GM23248 (cell line): ENCODE results near the gene TSPAN6. TPM values are rescaled to one million over a fixed set of nuclear protein-coding genes. Genes with fewer than 3 reads are reported as not detected.

Experiments
- DNase-seq: peaks from one replicate; pipeline ENCODE4 v3.0.0-alpha.2; 2015
- H2AFZ ChIP-seq: fragments of 200-600 bp; sonication (generic); 2 replicates; pipeline ENCODE4 v1.6.1; 2016; ENCODE audit warnings: antibody characterized with exemption
- H3F3A ChIP-seq: fragments of 200-600 bp; sonication (generic); 2 replicates; pipeline ENCODE4 v1.6.1; 2016; ENCODE audit warnings: mild to moderate bottlenecking, antibody characterized with exemption, mixed run types; ENCODE audit not compliant: insufficient read depth
- H3K27ac ChIP-seq: fragments of 200-600 bp; sonication (generic); 2 replicates; pipeline ENCODE4 v1.5.1; 2016; ENCODE audit warnings: mild to moderate bottlenecking
- H3K27me3 ChIP-seq: fragments of 200-600 bp; sonication (generic); replicated peaks from 2 replicates; pipeline ENCODE4 v1.6.1; 2016; ENCODE audit warnings: mild to moderate bottlenecking; ENCODE audit not compliant: insufficient read depth
- H3K36me3 ChIP-seq: fragments of 200-600 bp; sonication (generic); 2 replicates; pipeline ENCODE4 v1.6.1; 2016; ENCODE audit warnings: low read depth, mild to moderate bottlenecking
- H3K4me1 ChIP-seq: fragments of 200-600 bp; sonication (generic); 2 replicates; pipeline ENCODE4 v1.6.1; 2016; ENCODE audit warnings: mild to moderate bottlenecking; ENCODE audit not compliant: insufficient read depth
- H3K4me2 ChIP-seq: fragments of 200-600 bp; sonication (generic); one replicate; pipeline ENCODE4 v1.6.1; 2016; ENCODE audit warnings: mild to moderate bottlenecking; ENCODE audit not compliant: unreplicated experiment
- H3K4me3 ChIP-seq: fragments of 200-600 bp; sonication (generic); 2 replicates; pipeline ENCODE4 v1.5.1; 2016; ENCODE audit warnings: mild to moderate bottlenecking
- H3K79me2 ChIP-seq: fragments of 200-600 bp; sonication (generic); 2 replicates; pipeline ENCODE4 v1.6.1; 2016; ENCODE audit warnings: mild to moderate bottlenecking; ENCODE audit not compliant: insufficient read depth
- H3K9ac ChIP-seq: fragments of 200-600 bp; sonication (generic); 2 replicates; pipeline ENCODE4 v1.6.1; 2016; ENCODE audit warnings: mild to moderate bottlenecking
- H3K9me2 ChIP-seq: fragments of 200-600 bp; sonication (generic); 2 replicates; pipeline ENCODE4 v1.6.1; 2016; ENCODE audit warnings: mixed run types, mild to moderate bottlenecking, moderate library complexity; ENCODE audit not compliant: insufficient read depth
- H3K9me3 ChIP-seq: fragments of 200-600 bp; sonication (generic); one replicate; pipeline ENCODE4 v1.6.1; 2017; ENCODE audit warnings: low read depth
- H4K20me1 ChIP-seq: fragments of 200-600 bp; sonication (generic); 2 replicates; pipeline ENCODE4 v1.6.0; 2016; ENCODE audit not compliant: insufficient read depth
- EZH2 ChIP-seq: fragments of 200-600 bp; sonication (generic); IDR thresholded peaks from 2 replicates; pipeline ENCODE4 v1.6.1; 2018; ENCODE audit warnings: antibody characterized with exemption, mild to moderate bottlenecking; ENCODE audit not compliant: insufficient read depth, poor library complexity, severe bottlenecking
- EZH2phosphoT487 ChIP-seq: fragments of 200-600 bp; sonication (generic); IDR thresholded peaks from 2 replicates; pipeline ENCODE4 v1.6.1; 2018; ENCODE audit warnings: antibody characterized with exemption, moderate library complexity, mild to moderate bottlenecking, low read depth; ENCODE audit not compliant: insufficient read depth
- WGBS, 2 experiments: methylation state at CpG; one replicate each; pipeline ENCODE4 v1.1.6; 2015 to 2017; ENCODE audit warnings: low lambda C conversion rate in 2 of 2, low coverage in 1 of 2; ENCODE audit errors: missing lambda C conversion rate in 2 of 2; 5-methylcytosine and 5-hydroxymethylcytosine counted together
- in situ Hi-C: fragments of 300-500 bp; cut with MboI; formaldehyde crosslinking; loops from 2 replicates; pipeline ENCODE4 v1.15.0; 2020
- polyA plus RNA-seq: library from polyadenylated mRNA; unstranded; fragments of >200 nt; fragmentation: Nextera tagmentation; extraction: Ambion mirVana; gene quantifications from 2 replicates; pipeline ENCODE4 v1.2.1, GENCODE V29; 2016
- total RNA-seq: library from RNA; depleted of rRNA; stranded (reverse); fragments of >200 nt; shearing (Covaris generic); gene quantifications from 2 replicates; pipeline ENCODE4 v1.2.3, GENCODE V29; 2014

The TSPAN6 gene
- total and polyA plus RNA-seq, 2 experiments from 2014 or later, result 24.3 to 37.8 TPM

- in situ Hi-C loops, result no loop called here
- TF ChIP-seq EZH2 (no peak), EZH2phosphoT487 (no peak)
Observed at GRCh38 chrX:100600340-100600739, 36.3 kb downstream of the TSPAN6 start.

GRCh38 chrX:100599456-100599855 is 37.1 kb downstream of the TSPAN6 start:
- Histone ChIP-seq H3K27me3 (no peaks in the 10 kb centered on the region), H4K20me1 (no peaks in the 10 kb centered on the region), H3F3A (no peaks in the 10 kb centered on the region), H3K27ac (no peak overlapping the region), H2AFZ (no peak overlapping the region), H3K36me3 (no peaks in the 10 kb centered on the region), H3K9me3 (no peaks in the 10 kb centered on the region), H3K4me3 (no peak overlapping the region), H3K4me2 (no peak overlapping the region), H3K4me1 (no peaks in the 10 kb centered on the region), H3K79me2 (no peaks in the 10 kb centered on the region), H3K9ac (no peak overlapping the region), H3K9me2 (no peaks in the 10 kb centered on the region)
- TF ChIP-seq EZH2phosphoT487 (no peak), EZH2 (no peak)
- in situ Hi-C loops, result no loop called here
- DNase-seq, result no peak
- WGBS, 2 experiments, result 80 to 82% methylated on average over 2 to 9 of the region's 9 CpGs

More at GRCh38 chrX:100600340-100600739, 36.3 kb downstream of the TSPAN6 start:
- Histone ChIP-seq H3K27me3 (no peaks in the 10 kb centered on the region), H4K20me1 (no peaks in the 10 kb centered on the region), H2AFZ (no peak overlapping the region), H3K9ac (no peak overlapping the region), H3K4me1 (no peaks in the 10 kb centered on the region), H3K9me3 (no peaks in the 10 kb centered on the region), H3K27ac (no peak overlapping the region), H3K4me2 (no peak overlapping the region), H3K9me2 (no peaks in the 10 kb centered on the region), H3K79me2 (no peaks in the 10 kb centered on the region), H3K36me3 (no peaks in the 10 kb centered on the region), H3K4me3 (no peak overlapping the region), H3F3A (no peaks in the 10 kb centered on the region)
- DNase-seq, result no peak

GRCh38 chrX:100596601-100597000 is 40.0 kb downstream of the TSPAN6 start:
- Histone ChIP-seq H3F3A (no peaks in the 10 kb centered on the region), H3K79me2 (no peaks in the 10 kb centered on the region), H4K20me1 (no peaks in the 10 kb centered on the region), H3K9me2 (no peaks in the 10 kb centered on the region), H3K27me3 (no peaks in the 10 kb centered on the region), H3K4me1 (no peaks in the 10 kb centered on the region), H3K9me3 (no peaks in the 10 kb centered on the region), H3K4me2 (no peak overlapping the region), H3K4me3 (no peak overlapping the region), H3K36me3 (no peaks in the 10 kb centered on the region), H3K27ac (no peak overlapping the region), H2AFZ (no peak overlapping the region), H3K9ac (no peak overlapping the region)
- in situ Hi-C loops, result no loop called here
- DNase-seq, result no peak
- 25 to 31% methylated on average over 2 of the region's 2 CpGs for WGBS, 2 experiments
- no peak for TF ChIP-seq EZH2
- no peak for TF ChIP-seq EZH2phosphoT487

GRCh38 chrX:100593581-100593980 is 43.0 kb downstream of the TSPAN6 start:
- TF ChIP-seq EZH2phosphoT487, result no peak
- TF ChIP-seq EZH2, result no peak
- no peak overlapping the region for H3K4me3 ChIP-seq
- in situ Hi-C loops, result no loop called here
- no peaks in the 10 kb centered on the region for H3K9me2 ChIP-seq
- H3K27me3 ChIP-seq, result no peaks in the 10 kb centered on the region
- no peaks in the 10 kb centered on the region for H3K4me1 ChIP-seq
- no peak overlapping the region for H3K9ac ChIP-seq
- H4K20me1 ChIP-seq, result no peaks in the 10 kb centered on the region
- no peak overlapping the region for H3K4me2 ChIP-seq
- no peak overlapping the region for H2AFZ ChIP-seq
- no peak for DNase-seq
- no peaks in the 10 kb centered on the region for H3K36me3 ChIP-seq
- no peak overlapping the region for H3K27ac ChIP-seq
- 42 to 71% methylated on average over 1 to 2 of the region's 2 CpGs for WGBS, 2 experiments
- no peaks in the 10 kb centered on the region for H3K9me3 ChIP-seq
- H3F3A ChIP-seq, result no peaks in the 10 kb centered on the region
- H3K79me2 ChIP-seq, result no peaks in the 10 kb centered on the region

GRCh38 chrX:100593126-100593525 is 43.5 kb downstream of the TSPAN6 start:
- Histone ChIP-seq H3K4me2 (no peak overlapping the region), H3K9ac (no peak overlapping the region), H4K20me1 (no peaks in the 10 kb centered on the region), H3K4me3 (no peak overlapping the region), H2AFZ (no peak overlapping the region), H3K36me3 (no peaks in the 10 kb centered on the region), H3K9me2 (no peaks in the 10 kb centered on the region), H3K9me3 (no peaks in the 10 kb centered on the region), H3K27ac (no peak overlapping the region), H3F3A (no peaks in the 10 kb centered on the region), H3K27me3 (no peaks in the 10 kb centered on the region), H3K79me2 (no peaks in the 10 kb centered on the region), H3K4me1 (no peaks in the 10 kb centered on the region)
- in situ Hi-C loops, result no loop called here
- DNase-seq, result no peak
- WGBS, 2 experiments, result 3% methylated on average over 2 of the region's 2 CpGs
- TF ChIP-seq EZH2, result no peak
- TF ChIP-seq EZH2phosphoT487, result no peak
